Bone marrow (tissue), 2 donors: ENCODE results near the gene MYF6.
"Not testable (repeated sequence)": the region's sequence is repeated elsewhere in the genome, so short reads cannot be mapped to it uniquely, and the experiment has no call there.

Source experiments
- DNase-seq, 2 donors: peaks; one replicate each; lab custom pipeline; 2025; lab: John Stamatoyannopoulos, UW

Gene MYF6

DNA sequence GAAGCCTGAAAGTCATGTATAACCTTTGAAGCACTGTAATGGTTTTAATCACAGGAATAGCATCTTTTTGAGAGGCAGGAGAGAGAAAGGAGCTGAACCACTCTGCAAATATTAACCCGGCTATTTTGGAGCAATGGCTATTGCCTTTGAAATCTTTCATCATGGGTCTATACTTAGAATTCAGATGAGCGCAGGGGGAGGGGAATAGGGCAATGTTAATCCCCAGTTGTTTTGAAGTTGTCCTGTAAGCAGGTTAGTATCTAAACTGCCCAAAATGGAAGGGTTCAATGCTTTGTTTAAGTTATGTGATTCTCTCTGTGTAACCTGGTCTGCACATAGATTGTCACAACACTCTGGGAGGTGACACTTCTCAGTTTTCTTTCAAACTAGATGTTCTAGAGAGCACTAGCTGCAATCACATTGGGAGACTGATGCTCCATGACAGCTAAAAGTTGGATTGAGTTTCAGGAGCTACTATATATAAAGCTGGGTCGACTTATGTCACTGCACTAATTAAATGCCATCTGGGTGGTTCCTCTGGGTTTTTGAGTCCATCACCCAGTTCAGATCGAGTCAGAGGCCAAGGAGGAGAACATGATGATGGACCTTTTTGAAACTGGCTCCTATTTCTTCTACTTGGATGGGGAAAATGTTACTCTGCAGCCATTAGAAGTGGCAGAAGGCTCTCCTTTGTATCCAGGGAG lies at the start of gene MYF6:
Gene MYF6 (plus strand): TSS at position 509 of the 704 bp plus-strand sequence. CDS start 86 bp downstream, at position 595.
- DNase-seq = no peak

DNA sequence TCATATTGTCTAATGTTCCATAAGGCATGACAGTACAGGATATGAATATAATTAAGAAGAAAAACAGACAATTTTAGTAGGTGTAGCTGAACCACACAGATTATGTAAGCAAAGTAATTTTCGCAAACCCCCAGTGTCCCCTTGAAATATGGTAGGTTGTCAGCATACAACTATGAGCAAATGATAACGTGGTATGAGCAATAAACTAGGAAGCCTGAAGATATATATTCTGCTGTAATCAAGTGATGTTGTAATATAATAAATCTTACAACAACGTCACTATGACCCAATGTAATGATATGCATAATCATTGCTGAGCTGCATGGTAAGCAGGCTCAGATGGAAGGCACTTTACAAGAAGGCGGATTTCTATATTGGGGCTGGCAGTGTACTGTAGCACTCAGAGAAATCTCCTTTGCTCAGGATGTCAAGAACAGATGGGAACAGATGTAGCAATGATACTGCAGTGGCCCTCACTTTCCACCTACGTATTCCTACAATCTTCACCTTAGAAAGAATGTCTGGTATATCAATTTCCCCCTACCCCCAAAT lies 47.8 kb upstream of the MYF6 start:
- no peak for DNase-seq

DNA sequence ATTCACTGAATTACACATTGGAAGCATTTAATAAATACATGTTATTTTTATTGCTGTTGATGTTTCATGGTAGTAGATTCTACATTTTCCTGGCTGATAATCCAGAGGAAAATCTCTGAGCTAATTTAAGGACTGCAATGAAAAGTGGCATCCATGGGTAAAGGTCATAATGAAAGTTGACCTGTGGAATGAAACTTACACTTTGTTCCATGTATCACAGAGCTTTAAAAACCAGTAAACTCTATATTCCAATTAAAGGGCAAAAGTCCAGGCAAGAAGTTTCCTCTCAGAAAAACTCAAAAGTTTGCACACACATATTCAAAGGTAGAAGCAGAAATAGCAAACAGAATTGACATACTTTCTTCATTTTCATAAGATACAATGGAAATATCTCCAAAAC lies 44.8 kb upstream of the MYF6 start:
- no peak for DNase-seq

DNA sequence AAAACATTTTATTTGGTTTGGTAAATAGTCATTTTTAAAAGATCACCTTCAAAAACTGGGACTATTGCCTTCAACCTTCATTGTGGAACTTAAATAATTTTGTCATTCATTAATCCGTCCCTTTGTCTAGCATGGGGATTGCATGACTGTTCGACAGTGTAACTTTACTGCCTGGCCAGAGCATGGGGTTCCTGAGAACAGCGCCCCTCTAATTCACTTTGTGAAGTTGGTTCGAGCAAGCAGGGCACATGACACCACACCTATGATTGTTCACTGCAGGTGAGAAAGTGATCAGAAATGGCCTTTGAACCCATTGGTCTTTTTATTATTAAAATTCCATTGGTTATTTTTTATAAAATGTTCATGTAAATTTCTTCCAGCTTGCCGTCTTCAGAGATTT lies 37.2 kb upstream of the MYF6 start:
- no peak for DNase-seq

DNA sequence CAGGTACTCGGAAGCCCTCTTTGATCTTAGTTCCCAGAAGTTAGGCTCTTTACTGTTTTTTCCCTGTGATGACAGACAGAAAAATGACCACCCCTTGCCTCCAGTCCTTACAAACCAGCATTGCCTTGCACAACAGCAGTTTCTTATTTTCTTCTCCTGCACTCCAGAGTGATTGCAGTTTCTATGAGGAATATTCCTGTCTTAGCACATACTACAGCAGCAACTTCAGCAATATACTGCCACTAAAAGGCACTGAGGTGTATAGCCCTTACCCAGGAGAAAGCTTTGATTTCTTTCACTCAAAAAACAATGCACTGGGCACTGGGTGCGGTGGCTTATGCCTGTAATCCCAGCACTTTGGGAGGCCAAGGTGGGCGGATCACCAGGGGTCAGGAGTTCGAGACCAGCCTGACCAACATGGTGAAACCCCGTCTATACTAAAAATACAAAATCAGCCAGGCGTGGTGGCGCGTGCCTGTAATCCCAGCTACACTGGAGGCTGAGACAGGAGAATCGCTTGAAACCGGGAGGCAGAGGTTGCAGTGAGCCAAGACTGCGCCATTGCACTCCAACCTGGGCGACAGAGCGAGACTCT lies 31.3 kb upstream of the MYF6 start:
- DNase-seq = not testable (repeated sequence)

DNA sequence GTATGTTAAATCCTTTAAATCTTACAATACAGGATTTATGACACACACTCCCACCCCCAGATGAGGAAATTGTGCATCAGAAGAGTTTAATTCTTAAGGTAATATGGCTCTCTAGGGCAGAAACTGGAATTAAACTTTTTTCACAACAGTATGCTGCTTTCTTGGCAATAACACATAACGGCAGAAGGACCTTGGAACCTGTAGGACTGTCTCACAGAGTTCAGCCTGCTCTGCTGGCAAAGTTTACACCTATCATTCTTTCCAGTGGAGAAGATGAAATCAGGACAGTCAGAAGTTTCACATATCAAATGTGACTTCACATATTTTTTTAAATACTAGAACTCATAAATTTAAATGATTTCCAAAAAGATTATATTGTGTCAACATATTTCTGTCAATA lies 30.6 kb upstream of the MYF6 start:
- no peak for DNase-seq

DNA sequence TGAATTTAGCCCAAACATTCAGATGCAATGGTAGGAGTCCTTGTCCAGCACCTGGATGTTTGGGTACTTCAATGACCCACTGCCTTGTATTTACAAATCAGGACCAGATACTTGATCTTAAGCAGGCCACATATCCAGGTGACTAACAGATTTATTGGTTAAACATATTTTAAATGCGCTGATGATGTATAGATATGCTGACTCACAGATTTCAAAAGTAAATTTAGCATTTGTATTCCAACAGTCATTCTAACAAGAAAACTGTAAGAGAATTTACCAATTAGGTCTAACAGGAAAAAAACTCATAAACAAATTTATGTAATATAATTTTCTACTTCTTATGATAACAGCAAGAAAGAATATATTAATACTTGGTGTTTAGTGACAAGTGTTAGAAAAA lies 29.4 kb upstream of the MYF6 start:
- DNase-seq = no peak

DNA sequence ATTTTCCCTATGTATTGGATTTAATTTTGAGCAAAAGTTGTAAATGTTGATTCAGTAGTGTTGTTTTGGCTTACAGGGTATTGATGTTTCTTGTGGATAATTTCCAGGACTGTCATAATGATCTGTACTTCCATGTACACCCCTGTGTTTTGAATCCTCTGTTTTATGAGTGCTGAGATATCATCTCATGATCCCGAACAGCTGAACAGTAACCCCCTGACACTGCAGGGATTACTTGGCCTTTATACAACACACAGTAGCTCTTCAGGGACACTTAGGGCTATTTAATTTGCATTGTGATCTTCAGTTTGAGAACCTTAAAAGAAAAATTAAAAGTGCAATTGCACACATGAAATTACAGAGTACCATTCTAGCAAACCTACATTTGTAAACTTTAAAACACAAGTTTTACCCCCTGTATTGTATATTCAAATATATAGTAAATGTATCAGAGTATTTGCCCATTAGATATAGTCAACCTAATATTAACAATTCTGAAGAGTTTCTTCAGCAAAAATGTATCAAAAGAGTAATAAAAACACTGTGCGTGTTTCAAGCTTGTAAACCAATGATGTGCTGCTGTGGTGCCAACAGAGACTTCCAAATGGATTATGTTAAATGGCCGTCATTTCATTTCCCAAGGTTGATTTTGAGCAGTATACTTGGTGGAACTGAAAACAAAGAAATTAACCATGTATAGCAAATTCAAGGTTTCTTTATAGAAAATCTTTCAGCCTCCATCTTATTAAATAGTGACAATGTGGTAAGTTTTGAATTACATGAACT lies 27.9 kb upstream of the MYF6 start:
- DNase-seq = no peak

DNA sequence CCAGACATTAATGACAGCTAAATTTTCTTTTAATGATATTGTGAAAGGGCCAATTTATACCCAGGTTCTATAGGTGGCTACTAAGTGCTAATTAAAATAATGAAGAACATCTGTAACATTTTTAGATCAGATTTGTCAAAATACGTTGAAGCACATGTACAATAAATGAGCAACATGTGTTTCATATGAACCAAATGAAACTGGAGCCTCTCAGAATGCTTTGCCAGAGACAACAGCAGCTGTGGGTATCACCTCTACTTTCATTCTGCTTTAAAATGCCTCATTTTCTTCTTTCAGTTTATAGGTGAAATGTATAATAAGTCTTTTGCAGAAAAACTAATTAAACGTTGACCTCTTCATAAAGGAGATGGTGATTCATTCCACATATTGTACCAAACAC lies 26.1 kb upstream of the MYF6 start:
- DNase-seq = no peak

DNA sequence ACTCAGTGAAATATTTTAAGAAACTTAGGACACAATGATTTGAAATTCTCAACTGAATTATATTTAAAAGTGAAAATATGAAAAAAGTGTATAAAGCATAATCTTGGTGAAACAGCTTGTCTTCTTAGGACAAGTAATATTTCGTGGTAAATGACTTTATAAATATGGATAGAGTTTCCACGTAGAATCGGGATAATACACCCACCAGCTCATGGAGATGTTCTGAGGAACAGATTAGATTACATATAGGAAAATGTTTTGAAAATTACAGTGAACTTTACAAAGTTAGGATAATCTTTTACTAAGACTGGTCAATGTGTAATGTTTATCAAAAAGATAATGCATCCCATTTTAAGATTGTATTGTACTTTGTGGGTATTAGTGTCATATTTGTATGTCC lies 25.6 kb upstream of the MYF6 start:
- no peak for DNase-seq

DNA sequence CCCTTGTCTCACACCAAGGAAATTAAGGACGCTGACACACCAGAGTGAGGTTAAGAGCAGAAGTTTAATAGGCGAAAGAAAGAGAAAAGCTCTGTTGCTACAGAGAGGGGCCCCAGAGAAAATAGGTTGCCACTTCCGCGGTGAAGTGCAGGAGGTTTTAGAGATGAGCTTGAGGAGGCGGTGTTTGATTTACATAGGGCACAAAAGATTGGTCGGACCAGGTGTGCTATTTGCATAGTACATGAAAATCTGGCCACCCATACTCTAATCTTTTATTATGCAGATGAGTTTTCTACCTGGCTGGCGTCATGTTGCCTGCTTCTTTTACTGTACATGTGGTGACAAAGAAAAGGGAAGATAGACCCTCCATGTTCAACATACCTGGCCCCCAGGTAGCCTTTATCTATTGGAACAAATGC lies 23.3 kb upstream of the MYF6 start:
- no peak for DNase-seq

DNA sequence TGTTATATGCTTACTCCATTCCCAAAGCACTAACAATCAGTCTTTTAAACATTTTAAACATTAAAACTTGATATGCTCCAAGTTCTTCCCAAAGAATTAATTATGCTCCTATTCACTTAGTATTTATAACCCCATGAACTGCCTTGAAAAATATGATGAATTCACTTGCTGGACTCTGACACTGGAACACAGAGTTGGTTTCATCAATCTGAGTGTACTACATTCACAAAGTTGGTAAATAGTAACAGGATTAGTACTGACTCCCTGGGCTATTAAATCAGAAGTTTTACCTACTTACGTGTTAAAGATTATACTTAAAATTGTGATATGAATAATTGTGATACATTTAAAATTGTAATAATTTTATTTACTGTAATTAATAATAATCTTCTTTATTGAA lies 17.3 kb upstream of the MYF6 start:
- DNase-seq = no peak

DNA sequence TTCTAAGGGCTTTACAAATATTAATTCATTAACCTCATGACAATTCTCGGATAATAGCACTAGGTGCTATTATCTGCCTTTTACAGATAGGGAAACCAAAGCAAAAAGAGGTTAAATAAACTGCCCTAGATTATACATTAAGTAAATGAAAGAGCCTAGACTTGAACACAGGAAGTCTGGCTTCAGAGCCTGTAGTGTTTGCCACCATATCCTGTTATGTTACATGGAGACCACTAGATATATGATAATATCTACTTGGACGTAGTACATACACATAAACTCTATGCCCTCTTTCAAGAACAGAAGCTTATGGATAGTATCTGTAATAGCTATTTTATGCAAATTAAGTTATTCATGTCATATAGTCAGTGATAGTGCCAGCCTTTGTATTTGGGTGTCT lies 16.9 kb upstream of the MYF6 start:
- no peak for DNase-seq

DNA sequence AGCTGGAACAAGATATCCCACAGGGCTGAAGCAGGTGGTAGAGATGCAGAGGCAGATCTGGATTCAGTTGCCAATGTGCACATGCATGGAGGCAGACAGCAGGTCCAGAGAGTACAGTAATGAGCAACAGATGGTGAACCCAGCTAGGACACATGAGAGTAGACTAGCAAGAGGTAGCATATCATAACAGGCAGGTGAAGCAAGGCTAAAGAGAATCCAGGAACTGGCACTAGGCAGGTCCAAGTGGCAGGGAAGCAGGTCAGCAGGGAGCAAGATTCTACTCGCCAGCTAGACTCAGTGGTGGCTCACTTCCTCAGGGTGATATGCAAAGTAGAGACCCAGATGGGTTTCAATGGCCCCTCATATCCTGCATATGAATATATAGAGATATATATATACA lies 15.3 kb upstream of the MYF6 start:
- DNase-seq = no peak

DNA sequence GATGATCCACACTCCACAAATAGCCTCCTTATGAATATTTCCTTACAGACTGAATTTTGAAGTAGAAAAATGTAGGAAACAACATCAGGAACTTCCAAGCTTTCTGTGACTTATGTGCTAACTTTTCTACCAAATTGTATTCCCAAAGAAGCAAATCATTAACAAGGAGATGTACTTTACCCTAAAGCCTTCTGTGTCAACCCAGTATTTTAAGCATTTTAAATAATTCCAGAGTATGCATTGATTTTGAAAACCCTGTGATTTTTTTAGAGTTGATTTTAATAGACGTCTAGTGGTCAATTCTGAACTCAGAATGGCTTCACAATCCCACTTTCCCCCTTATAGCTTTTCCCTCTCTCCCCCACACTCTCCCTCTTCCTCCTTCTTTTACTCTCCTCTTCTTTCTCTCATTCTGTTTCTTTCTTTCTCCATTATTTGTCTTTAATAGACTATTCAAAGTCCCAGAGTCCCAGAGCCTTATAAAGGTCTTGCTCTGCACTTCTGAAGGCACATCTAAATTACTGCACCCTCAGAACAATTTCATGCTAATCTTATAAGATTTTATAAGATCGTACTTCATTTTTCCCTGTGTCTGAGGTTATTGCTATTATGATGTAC lies 10.1 kb upstream of the MYF6 start:
- DNase-seq = no peak

DNA sequence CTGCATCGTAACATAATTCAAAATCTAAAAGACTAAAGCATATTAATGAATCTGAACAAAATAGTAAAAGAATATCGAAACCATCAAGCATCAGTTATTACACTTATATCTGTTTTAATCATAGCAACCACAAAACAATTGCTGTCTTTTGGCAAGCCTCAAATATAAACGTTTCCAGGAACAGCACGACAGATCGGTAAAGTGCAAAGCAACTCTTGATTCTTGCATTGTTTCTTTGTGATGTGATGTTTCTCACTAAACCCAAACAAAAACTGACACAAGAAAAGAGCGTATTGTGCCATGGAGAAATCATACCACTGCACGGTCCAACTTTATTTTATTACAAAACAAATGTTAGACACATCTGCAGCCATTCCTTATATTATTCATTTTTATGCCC lies 9.2 kb upstream of the MYF6 start:
- DNase-seq = no peak

DNA sequence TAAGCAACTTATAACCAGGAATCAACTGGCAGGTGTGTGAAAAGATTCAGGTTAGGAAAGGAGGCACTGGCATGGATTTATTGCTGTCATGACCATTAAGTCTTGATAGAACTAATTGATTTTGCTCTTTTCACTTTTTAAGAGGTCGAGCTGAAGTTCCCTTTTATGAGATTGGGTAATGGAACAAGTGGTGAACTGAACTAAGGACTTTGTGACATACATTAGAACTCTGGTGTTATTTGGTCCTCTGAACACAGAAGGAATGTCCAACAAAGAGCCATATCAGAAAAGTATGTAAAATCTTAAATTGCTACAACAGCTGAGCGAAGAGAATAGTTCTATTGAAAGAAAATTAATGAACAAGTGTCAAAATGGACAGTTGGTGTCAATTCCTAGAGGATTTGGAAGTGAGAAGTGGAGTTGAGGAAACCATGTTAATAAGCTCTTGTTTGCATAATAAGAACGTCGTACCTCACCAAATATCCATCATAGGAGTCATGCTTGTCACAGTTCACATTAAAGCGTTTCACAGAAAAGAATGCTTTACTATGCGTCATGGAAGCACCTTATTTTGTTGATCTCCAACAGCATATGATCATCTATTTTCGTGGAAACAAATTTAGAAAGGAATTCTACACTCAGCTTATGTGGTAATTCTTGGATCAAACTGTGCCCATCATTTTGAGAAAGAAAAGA lies 8.4 kb upstream of the MYF6 start:
- DNase-seq = no peak

DNA sequence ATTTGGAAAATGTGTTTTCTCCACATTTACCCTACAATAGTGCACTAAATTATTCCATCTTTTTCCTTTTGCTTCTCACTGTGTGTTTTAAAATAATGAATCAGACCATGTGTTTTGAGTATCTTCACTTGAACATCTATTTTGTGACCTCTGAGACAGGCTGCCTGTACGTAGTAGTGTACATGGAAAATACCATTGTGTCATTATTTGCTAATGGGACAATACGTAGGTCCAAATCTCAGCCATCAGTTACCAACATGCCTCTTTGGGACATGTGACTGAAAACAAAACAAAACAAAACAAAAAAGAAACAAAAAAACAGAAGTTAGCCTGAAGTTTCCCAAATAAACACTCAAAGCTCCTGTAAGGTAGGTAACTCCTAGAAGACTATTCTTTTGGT lies 7.1 kb upstream of the MYF6 start:
- DNase-seq = no peak

DNA sequence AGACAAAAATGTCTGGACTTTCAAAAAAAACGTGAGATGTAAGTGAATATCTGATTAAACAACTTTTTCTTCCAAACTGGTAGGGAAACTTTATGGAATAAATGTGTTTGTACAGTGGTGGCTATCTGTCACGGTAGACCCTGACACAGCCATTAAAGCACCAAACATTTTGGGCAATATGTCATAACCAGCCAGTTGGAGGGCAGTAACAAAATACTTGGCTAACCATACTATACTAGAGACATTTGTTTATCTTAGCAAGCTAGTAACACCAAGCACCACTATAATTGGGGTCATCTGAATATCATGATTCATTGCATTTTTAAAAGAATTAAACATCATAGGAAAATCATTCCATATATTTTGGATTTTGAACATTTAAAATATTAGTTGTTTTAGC lies 6.0 kb upstream of the MYF6 start:
- DNase-seq = no peak

DNA sequence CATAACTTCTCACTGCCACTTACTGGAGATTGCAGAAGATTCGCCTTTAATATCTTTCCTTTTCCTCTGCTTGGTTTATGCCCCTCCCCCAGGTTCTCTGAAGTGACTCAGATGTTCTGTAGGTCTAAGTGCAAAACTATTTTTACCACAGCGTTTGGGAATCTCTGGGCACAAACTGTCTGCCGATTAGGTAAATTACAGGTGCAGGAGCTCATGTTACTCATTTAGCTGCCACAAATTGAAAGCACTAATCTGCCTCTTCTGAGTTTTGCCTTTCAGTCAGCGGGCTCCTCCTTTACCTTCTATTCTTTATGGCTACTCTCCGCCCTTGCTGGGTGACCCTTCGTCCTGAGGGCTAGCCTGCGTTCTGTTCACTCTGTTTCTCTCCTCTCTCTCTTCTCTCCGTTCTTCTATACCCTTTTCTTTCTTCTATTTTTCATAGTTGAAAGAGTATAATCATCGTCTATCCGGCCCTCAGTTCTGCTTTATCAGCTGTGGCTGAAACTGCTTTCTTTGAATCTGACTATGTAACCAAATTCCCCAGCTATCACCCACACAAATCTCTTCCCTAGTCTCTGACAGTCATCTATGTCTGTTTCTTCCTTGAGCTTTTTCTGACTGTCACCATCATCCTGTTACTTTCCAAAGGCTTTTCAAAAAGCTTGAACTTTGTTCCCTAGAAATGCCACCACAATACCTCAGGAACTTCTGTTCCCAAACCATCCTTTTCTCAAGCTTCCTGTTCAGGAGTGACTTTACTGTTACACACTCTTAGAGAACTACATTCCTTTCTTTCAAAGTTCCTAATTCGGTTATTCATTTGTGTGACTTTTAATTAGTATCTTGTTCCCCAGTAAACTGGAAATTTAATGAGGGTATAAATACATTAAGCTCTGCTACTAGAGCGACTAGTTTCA lies 4.3 kb upstream of the MYF6 start:
- no peak for DNase-seq

DNA sequence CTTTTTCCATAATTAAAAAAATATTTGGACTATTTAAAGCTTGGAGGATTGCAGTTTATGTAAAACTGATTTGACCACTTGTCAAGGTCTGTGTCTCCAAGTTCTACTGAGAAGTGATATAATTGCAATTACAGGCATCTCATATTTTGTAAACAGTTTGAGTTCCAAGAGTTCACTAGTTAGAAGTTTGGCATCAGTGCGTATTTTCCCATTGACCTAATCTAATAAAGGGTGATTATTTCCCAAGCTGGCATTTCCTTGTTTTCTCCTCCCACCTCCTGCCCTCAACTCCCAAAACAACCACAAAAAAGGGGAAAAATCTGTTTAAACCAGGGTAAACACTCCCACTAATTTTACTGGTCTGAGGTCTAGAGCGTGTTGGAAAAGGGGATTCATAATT lies 3.0 kb upstream of the MYF6 start:
- no peak for DNase-seq
